ENCODE data around the gene SPAG9. TPM values are rescaled to one million over a fixed set of nuclear protein-coding genes. Genes with fewer than 3 reads are reported as not detected.
"Not testable (repeated sequence)": the region's sequence is repeated elsewhere in the genome, so short reads cannot be mapped to it uniquely, and the experiment has no call there.

SPAG9 gene
- total RNA-seq, 2 donors from 2014 or later, result 50.4 to 127 TPM

DNA sequence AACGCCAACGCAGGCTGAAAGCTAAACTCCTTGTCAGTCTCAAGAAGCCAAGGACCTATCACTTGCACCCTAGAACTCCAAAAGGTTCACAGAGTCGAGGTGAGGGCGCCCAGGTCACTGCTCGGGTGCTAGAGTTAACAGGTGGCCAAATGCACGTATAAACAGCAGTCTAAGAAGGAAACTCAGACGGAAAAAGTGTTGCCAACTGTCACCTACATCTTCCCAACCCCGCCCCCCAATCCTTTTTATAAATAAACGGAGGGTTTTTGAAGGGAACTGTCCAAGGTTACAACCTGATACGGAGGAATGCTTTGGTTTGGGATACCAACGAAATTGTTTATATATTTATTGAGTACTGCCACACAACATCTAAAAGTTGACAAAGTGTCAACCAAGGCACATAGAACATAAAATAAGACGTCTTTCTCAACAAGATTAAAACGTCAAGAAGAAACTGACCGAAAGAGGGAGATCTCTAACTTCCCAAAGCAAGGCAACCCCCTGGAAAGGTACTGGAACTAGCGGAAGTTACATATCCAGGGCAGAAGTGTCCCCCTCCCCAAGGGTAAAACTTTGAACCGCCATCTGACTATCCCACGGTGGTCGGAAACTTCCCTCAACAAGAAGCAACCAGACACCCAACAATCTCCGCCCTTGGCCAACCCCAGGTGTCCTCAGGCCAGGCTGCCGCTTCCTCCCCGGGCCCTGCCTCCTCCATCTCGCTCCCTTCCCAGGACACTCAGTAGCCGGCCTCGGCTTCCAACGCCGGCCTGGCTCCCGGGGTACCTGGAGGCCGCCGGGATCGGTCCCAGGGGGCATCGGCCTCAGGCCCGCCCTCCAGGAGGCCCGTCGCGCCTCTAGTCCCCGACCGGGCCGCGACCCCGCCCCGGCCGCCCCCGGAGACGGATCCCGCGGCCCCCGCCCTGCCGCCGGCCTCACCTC lies 982 bp downstream of the SPAG9 start:
- Mint-ChIP-seq H3K9me3 (no peaks in the 10 kb centered on the region), H3K27ac (peak overlapping the region; percentile 100), H3K27me3 (no peaks in the 10 kb centered on the region), H3K4me1 (peaks cover 37% of the 10 kb centered on the region), H3K36me3 (ENCODE audit: low read depth) (peaks cover 53% of the 10 kb centered on the region), H3K4me3 (peak overlapping the region; percentile 100)
- peak; percentile 13 for ATAC-seq (replicated peaks)

DNA sequence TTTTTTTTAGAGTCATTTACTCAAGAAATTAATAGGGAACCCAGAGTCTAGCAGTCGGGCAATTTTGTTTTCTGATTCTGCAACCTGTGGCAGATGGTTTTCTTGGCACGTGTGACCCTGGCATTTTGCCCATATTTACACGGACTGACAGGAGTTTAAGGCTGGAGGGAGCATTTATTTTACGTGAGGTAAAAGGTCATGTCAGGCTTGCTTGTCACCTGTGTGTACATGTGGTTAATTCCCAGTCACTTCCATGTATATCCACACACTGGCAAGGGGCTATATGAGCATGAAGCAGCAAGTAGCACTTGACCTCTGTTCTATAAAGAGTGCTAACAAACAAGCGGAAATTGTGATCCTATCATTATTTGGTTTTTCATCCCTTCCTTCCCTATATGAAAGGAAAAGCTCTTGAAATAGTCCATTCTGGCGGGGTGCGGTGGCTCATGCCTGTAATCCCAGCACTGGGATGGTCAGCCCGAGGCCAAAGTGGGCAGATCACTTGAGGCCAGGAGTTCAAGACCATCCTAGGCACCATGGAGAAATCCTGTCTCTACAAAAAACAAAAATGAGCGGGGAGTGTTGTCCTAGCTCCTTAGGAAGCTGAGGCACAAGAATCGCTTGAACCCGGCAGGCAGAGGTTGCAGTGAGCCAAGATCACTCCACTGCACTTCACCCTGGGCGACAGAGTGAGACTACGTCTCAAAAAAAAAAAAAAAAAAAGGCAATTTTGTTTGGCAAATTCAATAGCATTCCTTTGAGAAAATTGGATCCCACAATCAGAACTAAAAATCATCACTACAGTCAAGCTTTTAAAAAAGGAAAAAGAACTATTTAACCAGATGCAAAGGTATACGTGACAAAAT lies 2.1 kb downstream of the SPAG9 start:
- H3K27ac Mint-ChIP-seq, result peak overlapping the region; percentile 100
- no peak for ATAC-seq (replicated peaks)
- no peaks in the 10 kb centered on the region for H3K9me3 Mint-ChIP-seq

DNA sequence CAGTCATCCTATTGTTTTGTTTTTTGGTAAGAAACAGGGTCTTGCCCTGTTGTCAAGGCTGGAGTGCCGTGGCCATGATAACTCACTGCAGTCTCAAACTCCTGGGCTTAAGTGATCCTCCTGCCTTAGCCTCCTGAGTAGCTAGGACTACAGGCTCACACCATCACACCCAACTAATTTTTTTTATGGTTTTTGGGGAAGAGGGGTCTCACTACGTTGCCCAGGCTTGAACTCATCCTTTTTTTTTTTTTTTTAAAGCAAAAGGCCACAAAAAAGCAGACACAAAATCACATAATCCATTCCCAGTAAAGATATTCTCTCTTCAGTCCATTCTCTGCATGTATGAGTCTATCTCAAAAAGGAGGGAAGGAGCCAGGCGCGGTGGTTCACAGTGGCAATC lies 5.5 kb downstream of the SPAG9 start:
- H3K4me1 Mint-ChIP-seq, result peaks cover 20% of the 10 kb centered on the region
- peaks cover 53% of the 10 kb centered on the region for H3K36me3 Mint-ChIP-seq (ENCODE audit: low read depth)
- H3K4me3 Mint-ChIP-seq, result no peak overlapping the region

More for the DNA sequence above, 2.1 kb downstream of the SPAG9 start:
- H3K36me3 Mint-ChIP-seq (ENCODE audit: low read depth), result peaks cover 53% of the 10 kb centered on the region
- H3K4me3 Mint-ChIP-seq, result peak overlapping the region; percentile 100
- peaks cover 37% of the 10 kb centered on the region for H3K4me1 Mint-ChIP-seq
- no peaks in the 10 kb centered on the region for H3K27me3 Mint-ChIP-seq

DNA sequence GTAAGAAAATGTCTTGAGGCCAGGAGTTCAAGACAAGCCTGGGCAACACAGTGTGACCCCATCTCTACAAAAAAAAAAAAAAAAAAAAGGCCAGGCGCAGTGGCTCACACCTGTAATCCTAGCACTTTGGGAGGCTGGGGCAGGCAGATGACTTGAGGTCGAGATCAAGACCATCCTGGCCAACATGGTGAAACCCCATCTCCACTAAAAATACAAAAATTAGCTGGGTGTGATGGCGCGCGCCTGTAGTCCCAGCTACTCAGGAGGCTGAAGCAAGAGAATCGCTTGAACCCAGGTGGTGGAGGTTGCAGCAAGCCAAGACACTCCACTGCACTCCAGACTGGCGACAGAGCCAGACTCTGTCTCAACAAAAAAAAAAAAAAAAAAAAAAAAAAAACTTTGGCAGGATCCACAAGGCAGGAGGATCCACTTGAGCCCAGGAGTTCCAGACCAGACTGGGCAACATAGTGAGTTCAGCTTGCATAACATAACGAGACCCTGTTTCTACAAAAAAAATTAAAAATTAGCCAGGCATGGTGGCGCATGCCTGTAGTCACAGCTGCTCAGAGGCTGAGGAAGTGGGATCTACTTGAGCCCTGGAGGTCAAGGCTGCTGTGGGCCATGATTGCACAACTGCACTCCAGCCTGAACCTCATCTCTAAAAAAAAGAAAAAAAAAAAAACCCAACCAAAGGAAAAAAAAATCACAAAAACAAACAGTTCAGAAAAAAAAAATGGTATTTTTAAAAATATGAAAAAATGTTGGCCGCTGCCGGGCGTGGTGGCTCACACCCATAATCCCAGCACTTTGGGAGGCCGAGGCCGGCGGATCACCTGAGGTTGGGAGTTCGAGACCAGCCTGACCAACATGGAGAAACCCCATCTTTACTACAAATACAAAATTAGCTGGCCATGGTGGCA lies 8.1 kb downstream of the SPAG9 start:
- peaks cover 36% of the 10 kb centered on the region for H3K36me3 Mint-ChIP-seq (ENCODE audit: low read depth)
- not testable (repeated sequence) for H3K4me3 Mint-ChIP-seq; H3K9me3 Mint-ChIP-seq; H3K27me3 Mint-ChIP-seq; H3K27ac Mint-ChIP-seq; ATAC-seq (replicated peaks)
- H3K4me1 Mint-ChIP-seq, result peaks cover 20% of the 10 kb centered on the region

More for the DNA sequence above, 5.5 kb downstream of the SPAG9 start:
- H3K9me3 Mint-ChIP-seq, result no peaks in the 10 kb centered on the region
- H3K27me3 Mint-ChIP-seq, result no peaks in the 10 kb centered on the region
- no peak for ATAC-seq (replicated peaks)
- no peak overlapping the region for H3K27ac Mint-ChIP-seq

DNA sequence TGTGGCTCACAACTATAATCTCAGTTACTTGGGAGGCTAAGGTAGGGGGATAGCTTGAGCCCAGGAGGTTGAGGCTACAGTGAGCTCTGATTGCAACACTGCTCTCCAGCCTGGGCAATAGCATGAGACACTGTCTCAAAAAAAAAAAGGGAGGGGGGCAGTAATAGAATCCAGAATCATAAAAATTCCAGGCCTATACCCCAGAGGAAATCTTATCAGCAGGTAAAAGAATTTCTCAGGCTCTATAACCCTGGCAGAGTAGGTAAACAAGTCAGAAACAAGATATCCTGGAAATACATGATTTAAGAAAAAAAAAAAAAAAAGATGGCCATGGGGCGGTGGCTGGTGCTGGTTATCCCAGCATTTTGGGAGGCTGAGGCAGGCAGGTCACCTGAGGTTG lies 12.9 kb downstream of the SPAG9 start:
- no peaks in the 10 kb centered on the region for H3K9me3 Mint-ChIP-seq
- H3K27ac Mint-ChIP-seq, result no peak overlapping the region
- H3K36me3 Mint-ChIP-seq (ENCODE audit: low read depth), result peaks cover 33% of the 10 kb centered on the region
- no peaks in the 10 kb centered on the region for H3K27me3 Mint-ChIP-seq
- no peak overlapping the region for H3K4me3 Mint-ChIP-seq
- no peak for ATAC-seq (replicated peaks)
- H3K4me1 Mint-ChIP-seq, result peaks cover 17% of the 10 kb centered on the region

DNA sequence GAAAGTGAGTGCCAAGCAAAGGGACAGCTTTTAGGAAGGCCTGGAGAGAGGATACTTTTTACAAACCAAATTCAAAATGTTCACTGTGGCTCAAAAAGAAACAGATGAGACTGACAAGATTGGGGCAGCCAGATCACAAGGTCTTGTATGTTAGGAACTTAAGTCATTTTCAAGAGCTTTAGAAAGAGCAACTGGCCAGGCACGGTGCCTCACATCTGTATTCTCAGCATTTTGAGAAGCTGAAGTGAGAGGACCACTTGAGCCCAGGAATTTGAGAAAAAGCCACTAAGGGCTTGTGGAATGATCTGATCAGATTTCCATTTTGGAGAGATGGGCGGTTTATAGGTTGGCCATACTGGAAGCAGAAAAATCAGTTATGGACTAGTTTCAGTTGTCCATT lies 17.2 kb downstream of the SPAG9 start:
- peaks cover 17% of the 10 kb centered on the region for H3K4me1 Mint-ChIP-seq
- no peak for ATAC-seq (replicated peaks)
- no peaks in the 10 kb centered on the region for H3K9me3 Mint-ChIP-seq
- peaks cover 29% of the 10 kb centered on the region for H3K36me3 Mint-ChIP-seq (ENCODE audit: low read depth)
- H3K27me3 Mint-ChIP-seq, result no peaks in the 10 kb centered on the region
- H3K4me3 Mint-ChIP-seq, result no peak overlapping the region
- H3K27ac Mint-ChIP-seq, result peak overlapping the region; percentile 6

DNA sequence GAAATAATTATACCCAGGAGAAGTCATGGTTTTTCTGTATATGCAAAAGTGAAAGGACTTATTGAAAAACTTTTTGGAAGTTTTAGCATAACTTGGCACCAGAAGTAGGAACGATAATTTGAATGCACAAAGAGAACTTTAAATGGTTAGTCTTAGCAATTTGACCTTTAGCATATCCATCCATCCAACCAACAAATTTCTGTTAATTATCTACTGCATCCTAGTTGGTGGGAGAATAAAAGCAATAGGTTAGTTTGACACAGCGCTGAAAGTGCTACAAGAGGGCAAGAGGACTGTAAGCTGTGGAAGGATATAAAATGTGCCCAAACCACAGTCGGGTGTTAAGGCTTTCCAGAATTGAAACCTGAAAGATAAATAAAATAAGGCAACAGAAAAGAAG lies 17.6 kb downstream of the SPAG9 start:
- ATAC-seq (replicated peaks), result no peak
- Mint-ChIP-seq H3K4me3 (no peak overlapping the region), H3K27me3 (no peaks in the 10 kb centered on the region), H3K9me3 (no peaks in the 10 kb centered on the region), H3K27ac (peak overlapping the region; percentile 6), H3K36me3 (ENCODE audit: low read depth) (peaks cover 29% of the 10 kb centered on the region), H3K4me1 (peaks cover 17% of the 10 kb centered on the region)

DNA sequence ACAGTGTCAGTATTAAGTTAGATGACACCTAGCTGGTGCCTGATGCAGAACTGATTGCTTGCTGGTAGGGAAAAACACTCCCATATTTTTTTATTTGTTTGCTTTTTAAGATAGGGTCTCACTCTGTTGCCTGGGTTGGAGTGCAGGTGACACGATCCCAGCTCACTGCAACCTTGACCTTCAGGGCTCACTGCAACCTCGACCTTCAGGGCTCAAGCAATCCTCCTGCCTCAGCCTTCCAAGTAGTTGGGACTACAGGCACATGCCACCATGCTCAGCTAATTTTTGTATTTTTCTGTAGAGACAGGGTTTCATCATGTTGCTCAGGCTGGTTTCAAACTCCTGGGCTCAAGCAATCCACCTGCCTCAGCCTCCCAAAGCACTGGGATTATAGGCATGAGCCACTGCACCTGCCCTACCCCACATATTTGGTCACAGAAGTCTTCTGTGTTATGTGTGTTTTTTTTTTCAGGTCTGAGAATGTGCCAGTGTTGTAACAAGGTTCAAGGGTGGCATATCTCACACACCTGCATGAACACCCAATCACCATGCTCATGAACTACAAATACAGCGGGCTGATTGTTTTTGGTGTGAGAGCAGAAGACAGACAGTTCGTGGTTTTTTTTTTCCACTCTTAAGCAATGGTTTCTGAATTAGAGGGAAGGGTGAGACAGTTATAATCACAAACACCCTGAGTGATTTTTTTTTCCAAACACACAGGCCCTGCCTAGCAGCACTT lies 22.8 kb downstream of the SPAG9 start:
- Mint-ChIP-seq H3K27me3 (no peaks in the 10 kb centered on the region), H3K36me3 (ENCODE audit: low read depth) (peaks cover 28% of the 10 kb centered on the region), H3K4me3 (no peak overlapping the region), H3K27ac (no peak overlapping the region), H3K4me1 (peaks cover 15% of the 10 kb centered on the region), H3K9me3 (no peaks in the 10 kb centered on the region)
- no peak for ATAC-seq (replicated peaks)

DNA sequence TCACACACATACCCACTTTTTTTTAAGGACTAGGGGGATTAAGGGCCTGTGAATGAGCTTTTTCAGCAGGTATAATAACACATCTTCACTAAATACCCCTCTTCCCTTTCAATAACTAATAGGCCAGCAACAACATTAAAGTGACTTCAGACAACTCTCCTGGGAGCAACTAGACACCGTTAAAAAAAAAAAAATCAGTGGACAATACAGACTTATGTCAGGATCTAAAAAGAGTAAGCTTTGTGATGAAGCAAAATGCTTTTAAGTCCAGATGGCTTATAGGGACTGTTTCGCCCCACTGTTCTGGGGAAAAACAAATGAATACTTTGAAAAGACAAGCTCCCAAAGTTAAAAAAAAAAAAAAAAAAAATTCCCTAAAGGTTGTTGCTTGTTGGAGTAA lies 29.0 kb downstream of the SPAG9 start:
- H3K36me3 Mint-ChIP-seq (ENCODE audit: low read depth), result peaks cover 21% of the 10 kb centered on the region
- H3K4me3 Mint-ChIP-seq, result no peak overlapping the region
- H3K27me3 Mint-ChIP-seq, result no peaks in the 10 kb centered on the region
- peaks cover 18% of the 10 kb centered on the region for H3K4me1 Mint-ChIP-seq
- no peaks in the 10 kb centered on the region for H3K9me3 Mint-ChIP-seq
- ATAC-seq (replicated peaks), result no peak
- H3K27ac Mint-ChIP-seq, result no peak overlapping the region

DNA sequence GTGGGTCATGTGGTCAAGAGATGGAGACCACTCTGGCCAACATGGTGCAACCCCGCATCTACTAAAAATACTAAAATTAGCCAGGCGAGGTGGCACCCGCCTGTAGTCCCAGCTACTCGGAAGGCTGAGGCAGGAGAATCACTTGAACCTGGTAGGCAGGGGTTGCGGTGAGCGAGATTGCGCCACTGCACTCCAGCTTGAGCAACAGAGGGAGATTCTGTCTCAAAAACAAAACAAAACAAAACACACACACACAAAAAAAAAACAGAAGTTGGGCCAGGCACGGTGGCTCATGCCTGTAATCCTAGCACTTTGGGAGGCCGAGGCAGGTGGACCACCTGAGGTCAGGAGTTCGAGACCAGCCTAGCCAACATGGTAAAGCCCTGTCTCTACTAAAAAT lies 31.8 kb downstream of the SPAG9 start:
- H3K9me3 Mint-ChIP-seq; H3K27me3 Mint-ChIP-seq; H3K27ac Mint-ChIP-seq; ATAC-seq (replicated peaks); H3K4me3 Mint-ChIP-seq: not testable (repeated sequence)
- Mint-ChIP-seq H3K4me1 (peaks cover 11% of the 10 kb centered on the region), H3K36me3 (ENCODE audit: low read depth) (peaks cover 13% of the 10 kb centered on the region)

DNA sequence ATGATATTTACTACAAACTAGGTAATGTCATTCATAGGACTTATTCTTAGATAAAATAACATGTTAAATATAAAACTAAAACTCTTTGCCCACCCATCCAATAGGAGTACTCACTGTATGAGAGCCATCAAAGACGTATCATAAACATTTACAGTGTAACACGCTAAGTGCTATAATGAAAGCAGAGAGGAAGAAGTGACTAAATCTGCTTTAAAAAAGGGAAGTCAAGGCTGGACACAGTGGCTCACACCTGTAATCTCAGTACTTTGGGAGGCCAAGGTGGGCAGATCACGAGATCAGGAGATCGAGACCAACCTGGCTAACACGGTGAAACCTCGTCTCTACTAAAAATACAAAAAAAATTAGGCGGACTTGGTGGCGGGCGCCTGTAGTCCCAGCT lies 32.4 kb downstream of the SPAG9 start:
- H3K4me3 Mint-ChIP-seq, result no peak overlapping the region
- H3K9me3 Mint-ChIP-seq, result no peaks in the 10 kb centered on the region
- ATAC-seq (replicated peaks), result no peak
- peaks cover 13% of the 10 kb centered on the region for H3K36me3 Mint-ChIP-seq (ENCODE audit: low read depth)
- H3K4me1 Mint-ChIP-seq, result peaks cover 11% of the 10 kb centered on the region
- H3K27me3 Mint-ChIP-seq, result no peaks in the 10 kb centered on the region
- H3K27ac Mint-ChIP-seq, result no peak overlapping the region

DNA sequence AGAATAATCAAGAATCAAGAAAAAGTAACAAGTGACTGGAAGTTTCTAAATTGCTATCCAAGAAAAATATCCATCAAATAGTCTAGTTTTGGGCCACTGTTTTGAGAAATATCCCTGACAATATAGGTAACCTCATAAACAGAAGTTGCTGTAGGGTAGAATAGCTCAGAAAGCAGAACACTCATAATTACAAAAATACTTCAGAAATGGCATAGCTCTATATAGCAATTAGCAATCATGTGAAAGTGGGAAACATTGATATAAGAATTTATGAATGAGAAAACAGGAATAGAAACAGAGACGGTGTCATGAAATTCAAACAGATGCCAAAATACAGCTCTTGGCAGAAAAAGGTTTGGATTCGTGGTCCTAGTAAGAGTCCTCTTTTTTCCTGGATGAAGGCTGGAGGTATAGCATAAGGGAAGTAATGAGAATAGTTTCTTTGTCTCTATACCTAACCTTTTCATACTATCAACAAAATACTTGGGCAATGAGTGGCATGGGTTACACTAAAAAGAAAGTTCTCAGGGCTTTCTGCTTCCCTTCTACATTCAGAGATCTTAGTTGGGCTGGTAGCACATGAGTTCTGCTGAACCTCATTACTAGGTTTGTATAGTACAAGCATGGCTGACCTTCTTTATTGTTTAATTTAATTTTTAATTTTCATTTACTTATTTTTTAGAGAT lies 33.5 kb downstream of the SPAG9 start:
- Mint-ChIP-seq H3K36me3 (ENCODE audit: low read depth) (peaks cover 13% of the 10 kb centered on the region), H3K4me1 (peaks cover 16% of the 10 kb centered on the region), H3K4me3 (no peak overlapping the region), H3K27me3 (no peaks in the 10 kb centered on the region), H3K9me3 (no peaks in the 10 kb centered on the region), H3K27ac (no peak overlapping the region)
- ATAC-seq (replicated peaks), result no peak

Measured in activated T-helper 17 cell treated with anti-CD3 and anti-CD28 coated beads, Interleukin-2, amount 50 U/mL, for 72 hours (primary cell).